GM21529 (cell line): ENCODE data around the gene CT47C1.
"Not testable (repeated sequence)": the region's sequence is repeated elsewhere in the genome, so short reads cannot be mapped to it uniquely, and the experiment has no call there.

Experiments
- ATAC-seq: cut with Tn5 transposase; IDR thresholded peaks from one replicate; pipeline ENCODE4 v1.9.1; 2021; ENCODE audit not compliant: unreplicated experiment

The CT47C1 gene

DNA sequence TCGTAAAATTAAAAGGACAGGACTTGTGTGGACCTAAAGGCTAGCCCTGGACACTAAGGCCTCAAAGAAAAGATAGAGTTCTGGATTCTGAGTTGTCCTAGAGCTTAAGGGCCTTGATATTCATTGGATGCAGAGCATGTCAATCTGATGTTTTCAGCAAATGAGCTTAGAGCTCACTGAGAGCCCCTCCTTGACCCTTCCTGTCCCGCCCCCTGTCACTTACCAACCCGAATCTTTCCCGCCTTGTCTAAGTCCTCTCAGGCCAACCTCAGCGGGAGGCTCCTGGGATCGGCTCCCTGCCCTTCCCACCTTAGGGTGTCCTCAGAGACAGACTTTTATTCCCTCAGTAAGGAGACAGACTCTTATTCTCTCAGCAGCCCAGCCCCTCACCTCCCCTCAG, at the start of gene CT47C1:
CT47C1 (plus strand) TSS at position 250 of the 400 bp plus-strand sequence. CDS start 233 bp downstream, outside the sequence.
- ATAC-seq = no peak

DNA sequence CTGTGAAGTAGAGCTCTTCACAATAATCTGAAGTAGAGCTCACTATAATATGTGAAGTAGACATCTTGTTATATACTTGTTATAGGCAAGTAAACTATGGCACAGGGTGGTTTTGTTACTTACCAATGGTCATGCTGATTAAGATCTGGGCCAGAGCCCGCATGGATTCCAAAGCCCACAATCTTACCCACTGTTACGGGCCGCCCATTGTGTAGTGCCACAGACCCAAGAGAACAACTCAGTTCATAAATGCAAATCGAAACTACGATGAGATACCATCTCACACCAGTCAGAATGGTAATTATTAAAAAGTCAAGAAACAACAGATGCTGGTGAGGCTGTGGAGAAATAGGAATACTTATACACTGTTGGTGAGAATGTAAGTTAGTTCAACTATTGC, 46.9 kb upstream of the CT47C1 start:
- ATAC-seq = no peak

DNA sequence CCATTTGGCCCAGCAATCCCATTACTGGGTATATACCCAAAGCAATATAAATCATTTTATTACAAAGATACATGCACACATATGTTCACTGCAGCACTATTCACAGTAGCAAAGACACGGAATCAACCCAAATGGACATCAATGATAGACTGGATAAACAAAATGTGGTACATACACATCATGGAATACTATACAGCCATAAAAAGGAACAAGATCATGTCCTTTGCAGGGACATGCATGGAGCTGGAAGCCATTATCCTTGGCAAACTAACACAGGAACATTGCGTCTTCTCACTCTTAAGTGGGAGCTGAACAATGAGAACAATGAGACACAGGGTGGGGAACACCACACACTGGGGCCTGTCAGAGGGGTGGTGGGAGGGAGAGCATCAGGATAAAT, 46.4 kb upstream of the CT47C1 start:
- ATAC-seq = not testable (repeated sequence)

DNA sequence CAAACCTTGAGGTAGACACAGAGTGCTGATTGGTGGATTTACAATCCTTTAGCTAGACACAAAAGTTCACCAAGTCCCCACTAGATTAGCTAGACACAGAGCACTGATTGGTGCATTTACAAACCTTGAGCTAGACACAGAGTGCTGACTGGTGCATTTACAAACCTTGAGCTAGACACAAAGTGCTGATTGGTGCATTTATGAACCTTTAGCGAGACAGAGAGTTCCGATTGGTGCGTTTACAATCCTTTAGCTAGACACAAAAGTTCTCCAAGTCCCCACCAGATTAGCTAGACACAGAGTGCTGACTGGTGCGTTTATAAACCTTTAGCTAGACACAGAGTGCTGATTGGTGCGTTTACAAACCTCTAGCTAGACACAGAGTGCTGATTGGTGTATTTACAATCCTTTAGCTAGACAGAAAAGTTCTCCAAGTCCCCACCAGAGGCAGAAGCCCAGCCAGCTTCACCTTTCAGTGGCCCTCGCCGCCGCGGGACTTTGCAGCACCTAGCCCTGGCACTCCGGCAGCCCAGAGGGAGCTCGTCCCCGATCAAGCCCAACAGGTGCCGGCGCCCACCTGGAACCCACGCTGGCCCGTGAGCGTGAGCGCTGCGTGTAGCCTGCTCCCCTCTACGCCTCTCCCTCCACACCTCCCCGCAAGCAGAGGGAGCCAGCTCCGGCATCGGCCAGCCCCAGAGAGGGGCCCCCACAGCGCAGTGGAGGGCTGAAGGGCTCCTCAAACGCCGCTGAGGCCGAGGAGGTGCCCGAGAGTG, 44.6 kb upstream of the CT47C1 start:
- not testable (repeated sequence) for ATAC-seq

DNA sequence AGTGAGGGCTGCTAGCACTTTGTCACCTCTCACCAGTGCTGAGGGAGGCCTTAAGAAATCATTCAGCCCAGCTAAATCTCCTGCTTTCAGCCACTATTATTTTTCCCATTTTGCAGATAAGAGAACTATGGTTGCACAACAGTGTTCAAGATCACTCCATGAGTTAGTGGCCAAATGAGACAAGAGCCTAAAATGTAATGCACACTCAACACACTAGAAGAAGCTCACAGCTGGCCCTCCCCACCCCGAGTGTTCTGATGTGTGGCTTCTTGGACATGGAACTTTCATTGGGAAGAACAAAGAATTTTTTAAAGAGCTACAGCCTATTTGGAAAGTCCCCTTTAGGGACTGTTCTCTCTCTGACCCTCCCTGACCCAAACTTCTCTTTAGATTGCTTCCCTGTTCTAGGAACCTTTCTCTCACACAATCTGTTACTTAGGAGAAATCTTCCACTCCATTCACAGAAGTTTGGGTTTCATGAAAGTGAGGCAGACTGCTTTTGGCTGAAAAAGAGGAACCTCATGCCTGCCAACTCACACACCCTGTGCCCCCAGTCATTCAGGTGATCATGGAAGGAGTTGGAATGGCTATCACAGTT, 44.0 kb upstream of the CT47C1 start:
- no peak for ATAC-seq

DNA sequence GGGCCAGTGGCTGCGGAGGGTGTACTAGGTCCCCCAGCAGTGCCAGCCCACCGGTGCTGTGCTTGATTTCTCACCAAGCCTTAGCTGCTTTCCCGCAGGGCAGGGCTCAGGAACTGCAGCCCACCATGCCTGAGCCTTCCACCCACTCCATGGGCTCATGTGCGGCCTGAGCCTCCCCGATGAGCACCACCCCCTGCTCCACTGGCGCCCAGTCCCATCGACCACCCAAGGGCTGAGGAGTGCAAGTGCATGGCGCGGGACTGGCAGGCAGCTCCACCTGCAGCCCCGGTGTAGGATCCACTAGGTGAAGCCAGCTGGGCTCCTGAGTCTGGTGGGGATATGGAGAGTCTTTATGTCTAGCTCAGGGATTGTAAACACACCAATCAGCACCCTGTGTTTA, 43.1 kb upstream of the CT47C1 start:
- not testable (repeated sequence) for ATAC-seq

DNA sequence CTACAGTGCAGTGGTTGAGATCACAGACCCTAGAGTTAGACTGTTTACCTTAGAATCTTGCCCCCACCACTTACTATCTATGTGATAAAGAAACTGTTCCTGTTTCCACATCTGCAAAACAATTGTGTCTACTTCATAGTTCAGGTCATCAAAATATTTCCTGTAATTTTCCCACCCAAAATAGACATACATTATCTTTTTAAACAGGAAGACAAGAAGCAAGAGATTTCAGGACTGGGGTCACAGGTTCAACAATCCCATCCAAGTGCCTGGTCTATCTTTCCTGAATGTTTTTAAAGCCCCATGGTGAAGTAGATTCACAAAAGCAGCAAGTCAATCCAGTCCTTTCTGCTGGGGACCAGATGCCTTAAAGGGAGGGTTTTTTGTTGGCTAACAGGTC, 41.8 kb upstream of the CT47C1 start:
- no peak for ATAC-seq

DNA sequence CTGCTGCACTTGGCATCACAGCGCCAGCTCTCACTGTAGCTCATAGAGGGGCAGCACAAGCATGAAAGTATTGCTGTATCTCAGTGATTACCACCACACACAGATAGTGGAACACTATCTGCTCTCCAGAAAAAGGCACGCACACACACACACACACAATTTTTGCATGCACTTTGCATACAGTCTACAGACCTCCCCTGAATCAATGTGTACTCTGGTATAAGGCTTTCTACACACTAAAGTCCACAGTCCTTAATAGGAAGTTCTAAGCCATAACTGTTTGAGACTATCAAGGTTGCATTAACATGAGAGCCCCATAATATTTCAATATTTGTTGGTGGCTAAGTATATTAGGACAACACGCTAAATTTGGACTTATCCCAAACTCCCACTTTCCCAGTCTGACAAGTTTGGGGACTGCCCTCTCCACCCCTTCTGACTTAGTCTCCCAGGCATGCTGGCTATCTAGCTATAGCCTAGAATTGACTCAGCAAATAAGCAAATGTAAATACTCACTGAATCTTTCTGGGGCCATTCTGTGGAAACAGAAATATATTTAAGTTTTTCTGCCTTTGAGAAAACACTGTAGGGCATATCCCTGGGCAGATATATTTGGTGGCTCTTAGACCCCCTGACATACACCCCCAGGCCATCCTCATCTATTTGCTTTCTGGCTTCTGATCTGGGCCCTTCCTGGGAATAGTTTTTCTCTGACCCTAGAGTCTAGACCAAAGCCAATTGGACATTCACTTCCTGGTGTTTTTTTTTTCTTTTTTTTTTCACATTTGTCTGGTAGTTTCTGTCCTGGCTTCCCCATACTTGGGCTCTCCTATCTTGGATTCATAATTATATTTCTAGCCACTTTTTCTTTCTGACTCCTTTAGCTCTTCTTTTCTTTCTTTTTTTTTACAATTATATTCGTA, 36.4 kb upstream of the CT47C1 start:
- ATAC-seq = no peak

DNA sequence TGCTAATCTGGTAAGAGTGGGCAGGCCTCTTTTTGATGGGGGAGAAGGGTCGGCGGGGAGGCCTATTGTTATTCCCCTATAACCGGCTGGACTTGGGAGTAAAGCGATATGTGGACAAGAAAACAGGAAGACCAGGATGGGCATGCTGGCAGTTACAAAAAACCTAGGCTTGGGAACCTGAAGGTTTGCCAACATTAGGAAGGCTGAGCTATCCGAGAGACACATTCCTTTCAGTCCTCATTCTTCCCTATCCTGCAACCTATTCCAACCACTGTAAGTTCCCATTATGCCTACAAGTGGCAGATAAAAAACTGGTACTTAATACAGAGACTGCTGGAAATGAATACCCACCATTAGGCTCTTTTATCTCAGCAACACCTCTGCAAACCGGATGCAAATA, 32.4 kb upstream of the CT47C1 start:
- no peak for ATAC-seq

DNA sequence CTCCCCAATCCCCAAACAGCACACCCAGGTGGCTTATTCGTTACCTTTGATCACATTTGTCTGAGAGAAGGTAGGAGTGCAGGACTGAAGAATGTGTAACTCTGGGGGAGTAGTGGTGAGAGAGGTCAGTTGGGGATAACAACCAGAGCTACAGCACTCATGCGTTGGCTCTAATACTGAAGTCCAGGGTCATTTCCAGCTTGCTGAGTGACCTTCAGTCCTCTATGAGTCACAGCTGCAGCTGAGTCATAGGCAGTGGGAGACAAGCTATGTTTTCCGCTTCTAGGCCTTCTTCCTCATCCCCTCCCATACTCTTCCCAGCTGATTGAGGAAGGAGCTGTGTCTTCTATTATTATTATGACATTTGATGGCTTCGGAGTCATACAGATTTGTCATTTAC, 31.6 kb upstream of the CT47C1 start:
- ATAC-seq = no peak

DNA sequence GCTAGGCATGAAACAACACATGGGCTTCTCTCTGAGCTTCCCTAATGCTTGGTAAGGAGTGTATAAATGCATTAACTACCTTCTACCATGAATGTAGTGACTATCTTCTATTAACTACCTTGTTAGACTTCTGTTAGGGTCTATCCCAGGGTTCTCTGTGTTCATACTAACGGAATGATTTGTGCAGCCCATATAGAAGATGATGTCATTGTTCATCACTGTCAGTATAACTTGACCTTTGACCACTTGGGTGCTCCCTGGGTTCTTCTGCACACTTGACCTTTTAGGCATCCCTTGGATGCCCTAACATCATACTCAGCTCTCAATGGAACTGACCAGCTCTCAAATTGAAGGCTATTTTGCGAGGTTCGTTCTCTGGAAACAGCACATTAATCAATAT, 30.8 kb upstream of the CT47C1 start:
- no peak for ATAC-seq

DNA sequence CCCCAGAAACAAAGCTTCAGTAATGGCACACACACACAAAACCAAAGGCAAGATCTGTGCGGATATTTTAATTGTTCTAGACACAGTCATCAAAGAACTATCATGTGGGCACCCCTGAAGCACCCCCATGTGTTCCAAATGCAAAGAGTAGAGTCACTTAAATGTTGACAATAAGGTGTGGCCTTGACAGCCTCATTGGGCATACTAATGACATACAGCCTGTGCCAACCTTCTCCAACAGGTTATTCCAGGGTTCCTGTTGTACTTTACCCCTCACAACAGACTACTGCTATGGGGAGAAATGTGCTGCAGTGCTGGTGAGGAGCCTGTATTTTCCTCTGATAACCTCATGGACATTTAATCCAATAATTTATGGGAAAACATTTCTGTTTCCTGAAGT, 29.8 kb upstream of the CT47C1 start:
- ATAC-seq = no peak

DNA sequence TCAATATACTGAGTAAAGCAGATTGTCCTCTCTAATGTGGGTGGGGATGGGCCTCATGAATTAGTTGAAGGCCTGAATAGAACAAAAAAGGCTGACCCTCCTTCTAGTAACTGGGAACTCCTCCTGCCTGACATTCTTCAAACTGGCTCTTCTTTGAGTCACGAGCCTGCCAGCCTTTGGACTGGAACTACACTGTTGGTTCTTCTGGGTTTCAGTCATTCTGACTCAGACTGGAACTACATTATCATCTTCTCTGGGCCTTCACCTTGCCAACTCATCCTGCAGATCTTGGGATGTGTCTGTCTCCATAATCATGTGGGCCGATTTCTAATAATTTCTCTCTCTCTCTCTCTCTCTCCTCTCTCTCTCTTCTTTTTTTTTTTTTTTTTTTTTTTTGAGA, 26.9 kb upstream of the CT47C1 start:
- no peak for ATAC-seq

DNA sequence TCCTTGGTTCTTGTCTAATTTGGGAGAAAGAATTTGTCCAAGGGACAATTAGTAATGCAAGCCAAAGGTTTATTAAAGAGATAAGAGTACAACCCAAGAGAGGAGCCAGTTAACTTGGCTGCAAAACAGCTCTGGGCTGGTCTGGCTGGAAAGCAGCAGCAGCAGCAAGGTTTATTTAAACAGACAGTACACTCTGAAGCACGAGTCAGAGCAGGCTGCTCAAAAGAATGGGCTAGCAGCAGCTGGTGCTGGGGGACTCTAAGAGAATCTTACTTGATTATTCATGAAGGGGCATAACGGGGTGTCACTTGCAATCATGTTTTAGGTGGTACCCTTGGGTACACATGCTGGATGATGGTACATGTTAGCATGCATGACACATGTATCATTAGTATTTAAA, 17.1 kb upstream of the CT47C1 start:
- ATAC-seq = no peak

DNA sequence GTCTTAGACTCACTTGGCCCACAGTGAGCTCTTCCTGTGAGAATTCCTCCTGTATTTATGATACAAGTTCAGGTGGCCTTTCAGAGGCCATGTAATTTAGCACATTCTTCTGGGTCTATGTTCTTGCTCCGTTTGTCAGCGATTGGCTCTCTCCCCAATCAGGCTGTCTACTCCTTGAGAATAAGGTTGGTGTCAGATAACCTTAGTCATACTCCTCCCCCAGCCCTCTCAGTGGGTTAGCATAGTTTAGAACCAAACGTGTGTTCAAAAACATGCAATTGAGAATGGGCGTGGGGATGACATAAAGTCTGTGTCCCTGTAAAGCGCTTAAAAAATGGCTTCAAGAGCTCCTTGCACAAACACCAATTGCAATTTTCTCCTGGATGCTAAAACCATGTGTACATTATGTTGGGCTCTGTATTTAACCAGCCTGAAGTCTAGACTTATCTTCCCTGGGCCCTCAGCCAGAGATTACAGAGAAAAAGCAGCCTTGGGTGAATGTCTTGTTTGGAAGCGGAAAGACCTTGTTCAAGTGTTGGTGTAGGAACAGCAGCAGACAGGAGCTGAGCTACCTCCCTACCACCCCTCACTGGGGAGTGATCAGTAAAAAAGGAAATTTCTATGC, 9.9 kb upstream of the CT47C1 start:
- ATAC-seq = no peak

DNA sequence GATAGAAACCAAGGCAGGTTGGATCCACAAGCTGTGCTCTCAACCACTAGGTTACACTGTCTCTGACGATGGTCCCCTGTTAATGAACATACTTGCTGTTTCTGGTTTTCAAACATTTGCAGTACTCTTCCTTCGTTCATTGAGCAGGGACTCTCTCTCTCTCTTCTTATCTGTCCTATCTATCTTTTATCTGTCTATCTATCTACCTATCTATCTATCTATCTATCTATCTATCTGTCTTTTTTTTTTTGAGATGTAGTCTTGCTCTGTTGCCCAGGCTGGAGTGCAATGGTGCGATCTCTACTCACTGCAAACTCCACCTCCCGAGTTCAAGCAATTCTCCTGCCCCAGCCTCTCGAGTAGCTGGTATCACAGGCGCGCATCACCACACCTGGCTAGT, 9.4 kb upstream of the CT47C1 start:
- ATAC-seq = no peak

DNA sequence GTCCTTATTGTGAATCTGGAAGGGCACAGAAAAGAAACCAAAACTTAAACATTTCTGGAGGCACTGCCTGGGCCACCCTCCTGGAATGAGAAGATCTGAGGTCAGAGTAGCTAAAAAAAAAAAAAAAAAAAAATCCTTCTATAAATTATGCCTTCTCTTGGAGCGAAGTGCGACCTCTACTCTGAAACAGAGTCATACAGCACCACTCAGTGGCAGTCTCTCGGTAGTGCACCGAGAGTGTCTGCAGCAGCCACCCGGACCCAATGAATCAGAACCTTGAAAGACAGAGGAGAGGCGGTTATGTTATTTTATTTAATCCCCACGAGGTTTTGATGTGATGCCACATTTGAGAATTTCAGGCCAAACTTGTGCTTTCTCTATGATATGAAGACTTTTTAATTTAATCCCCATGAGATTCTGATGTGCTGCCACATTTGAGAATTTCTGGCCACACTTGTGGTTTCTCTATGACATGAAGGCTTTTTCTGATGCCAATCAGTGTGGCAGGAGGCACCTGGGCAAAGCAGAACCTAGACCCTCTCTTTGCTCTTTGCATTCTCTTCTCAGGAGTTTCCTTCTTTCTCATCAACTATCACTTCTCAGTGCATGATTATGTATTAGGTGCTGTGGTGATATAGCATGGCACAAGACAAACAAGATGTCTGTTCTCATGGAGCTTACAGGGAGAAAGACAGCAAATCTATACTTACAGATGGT, 5.6 kb upstream of the CT47C1 start:
- ATAC-seq = peak; percentile 50

DNA sequence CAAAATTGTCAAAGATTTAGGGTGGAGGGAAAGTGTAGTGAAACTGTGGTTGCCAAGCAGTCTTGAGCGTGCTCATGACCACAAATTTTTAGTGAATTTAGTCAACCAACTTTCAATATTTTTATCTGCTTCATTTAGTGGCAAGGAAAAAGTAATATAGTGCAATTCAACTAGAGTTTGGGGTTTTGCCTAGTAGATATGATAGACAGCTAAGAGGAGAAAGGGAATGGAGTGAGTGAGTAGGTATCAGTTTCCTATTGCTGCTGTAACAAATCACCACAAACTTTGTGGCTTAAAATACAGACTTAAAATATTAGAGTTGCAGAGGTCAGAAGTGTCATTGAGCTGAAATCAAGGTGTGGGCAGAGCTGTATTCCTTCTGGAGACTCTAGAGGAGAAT, 3.7 kb upstream of the CT47C1 start:
- ATAC-seq = no peak

DNA sequence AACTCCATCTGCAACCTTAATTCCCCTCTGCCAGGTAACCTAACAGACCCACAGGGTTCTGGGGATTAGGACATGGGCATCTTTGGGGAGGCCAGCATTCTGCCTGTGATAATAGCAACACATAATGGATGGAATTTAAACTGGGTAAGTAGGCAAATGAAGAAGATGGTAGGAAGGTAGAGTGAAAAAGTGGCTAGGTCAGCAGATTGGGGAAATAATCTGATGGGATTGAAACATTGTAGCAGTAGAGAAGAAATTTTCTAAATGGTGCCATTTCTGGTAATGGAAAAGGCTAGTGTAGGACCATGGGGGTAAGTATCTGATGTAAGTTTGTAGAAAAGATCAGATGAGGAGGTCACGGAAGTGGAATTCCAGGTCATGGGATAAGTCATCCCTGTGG, 3.0 kb upstream of the CT47C1 start:
- ATAC-seq = no peak

DNA sequence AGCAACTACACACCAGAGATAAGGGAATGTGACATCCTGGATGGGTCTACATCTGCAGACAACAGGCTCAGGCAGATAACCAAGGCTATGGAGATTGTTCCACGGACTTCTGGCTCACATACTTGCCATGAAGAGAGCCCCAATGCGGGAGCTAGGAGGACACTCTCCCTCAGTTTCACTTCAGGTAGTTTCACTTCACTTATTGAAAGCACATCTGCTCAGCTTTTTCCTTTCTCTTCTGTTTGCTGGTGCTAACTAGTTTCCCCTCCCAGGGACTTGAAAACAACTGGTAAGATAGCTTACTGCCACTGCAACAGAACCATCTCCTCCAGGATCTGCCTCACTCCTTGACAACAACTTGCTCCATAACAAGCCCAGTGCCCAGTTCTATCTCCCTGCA, 1.4 kb upstream of the CT47C1 start:
- ATAC-seq = no peak
